ENCODE results near the gene CDH4. TPM values are rescaled to one million over a fixed set of nuclear protein-coding genes. Genes with fewer than 3 reads are reported as not detected.

CDH4 gene
- total RNA-seq, 1 donor from 2014 or later = 0.08 TPM

- DNase-seq (ENCODE audit: missing footprints) (no peak), ATAC-seq (no peak)
- intact Hi-C loops (cut with DNase I) = no loop called here
Measured at GRCh38 chr20:61295682-61296628, 43.9 kb downstream of the CDH4 start.

- ATAC-seq = no peak
- intact Hi-C loops (cut with DNase I) = no loop called here
- no peak for DNase-seq (ENCODE audit: missing footprints)
Measured at GRCh38 chr20:61296629-61297019, 44.6 kb downstream of the CDH4 start.

GRCh38 chr20:61297491-61297890 is 45.4 kb downstream of the CDH4 start:
- intact Hi-C loops (cut with DNase I) = no loop called here
- no peak for DNase-seq (ENCODE audit: missing footprints)
- ATAC-seq = no peak

- DNase-seq (ENCODE audit: missing footprints) (no peak), ATAC-seq (no peak)
- intact Hi-C loops (cut with DNase I) = no loop called here
Measured at GRCh38 chr20:61297986-61298385, 45.9 kb downstream of the CDH4 start.

- intact Hi-C loops (cut with DNase I) = no loop called here
- DNase-seq (ENCODE audit: missing footprints) = no peak
- no peak for ATAC-seq
Measured at GRCh38 chr20:61298661-61299060, 46.6 kb downstream of the CDH4 start.

GRCh38 chr20:61299104-61299503 is 47.0 kb downstream of the CDH4 start:
- intact Hi-C loops (cut with DNase I) = no loop called here
- DNase-seq (ENCODE audit: missing footprints) = no peak
- no peak for ATAC-seq

- ATAC-seq = no peak
- no peak for DNase-seq (ENCODE audit: missing footprints)
- intact Hi-C loops (cut with DNase I) = no loop called here
Measured at GRCh38 chr20:61299618-61300017, 47.6 kb downstream of the CDH4 start.

- intact Hi-C loops (cut with DNase I) = no loop called here
- no peak for DNase-seq (ENCODE audit: missing footprints)
- ATAC-seq = no peak
Measured at GRCh38 chr20:61300293-61300692, 48.2 kb downstream of the CDH4 start.

GRCh38 chr20:61300709-61301108 is 48.6 kb downstream of the CDH4 start:
- intact Hi-C loops (cut with DNase I) = no loop called here
- ATAC-seq (no peak), DNase-seq (ENCODE audit: missing footprints) (no peak)

- intact Hi-C loops (cut with DNase I) = no loop called here
- ATAC-seq (no peak), DNase-seq (ENCODE audit: missing footprints) (no peak)
Measured at GRCh38 chr20:61301711-61302525, 49.9 kb downstream of the CDH4 start.

GRCh38 chr20:61303217-61303616 is 51.2 kb downstream of the CDH4 start:
- intact Hi-C loops (cut with DNase I) = no loop called here
- DNase-seq (ENCODE audit: missing footprints) (no peak), ATAC-seq (no peak)

GRCh38 chr20:61303675-61304074 is 51.6 kb downstream of the CDH4 start:
- intact Hi-C loops (cut with DNase I) = no loop called here
- no peak for DNase-seq (ENCODE audit: missing footprints)
- ATAC-seq = no peak

GRCh38 chr20:61304750-61305149 is 52.7 kb downstream of the CDH4 start:
- intact Hi-C loops (cut with DNase I) = no loop called here
- DNase-seq (ENCODE audit: missing footprints) (no peak), ATAC-seq (no peak)

- intact Hi-C loops (cut with DNase I) = no loop called here
- ATAC-seq (no peak), DNase-seq (ENCODE audit: missing footprints) (no peak)
Measured at GRCh38 chr20:61306937-61307475, 54.9 kb downstream of the CDH4 start.

- no peak for ATAC-seq
- intact Hi-C loops (cut with DNase I) = no loop called here
- DNase-seq (ENCODE audit: missing footprints) = no peak
Measured at GRCh38 chr20:61307686-61308476, 55.8 kb downstream of the CDH4 start.

GRCh38 chr20:61308477-61308774 is 56.4 kb downstream of the CDH4 start:
- intact Hi-C loops (cut with DNase I) = no loop called here
- DNase-seq (ENCODE audit: missing footprints) (no peak), ATAC-seq (no peak)

- intact Hi-C loops (cut with DNase I) = no loop called here
- DNase-seq (ENCODE audit: missing footprints) = no peak
- no peak for ATAC-seq
Measured at GRCh38 chr20:61310954-61311353, 58.9 kb downstream of the CDH4 start.

- no peak for ATAC-seq
- intact Hi-C loops (cut with DNase I) = no loop called here
- no peak for DNase-seq (ENCODE audit: missing footprints)
Measured at GRCh38 chr20:61311656-61312387, 59.8 kb downstream of the CDH4 start.

GRCh38 chr20:61312925-61313324 is 60.9 kb downstream of the CDH4 start:
- no peak for DNase-seq (ENCODE audit: missing footprints)
- no peak for ATAC-seq
- intact Hi-C loops (cut with DNase I) = no loop called here

Measured in Right ventricle myocardium inferior (tissue), 1 donor.